IPS DF 4.7 (cell line): Measurements from ENCODE around the gene NLRC3.
A peak's percentile ranks its signal among the peaks of the same experiment; 100 is the strongest.

Experiments used
- DNase-seq: peaks from one replicate; pipeline ENCODE4 v3.0.0-alpha.2; 2013; ENCODE audit warnings: low spot score; ENCODE audit errors: extremely low read depth

The NLRC3 gene

GRCh38 chr16:3548859-3549258, 28.3 kb downstream of the NLRC3 start:
- DNase-seq, result no peak

DNA sequence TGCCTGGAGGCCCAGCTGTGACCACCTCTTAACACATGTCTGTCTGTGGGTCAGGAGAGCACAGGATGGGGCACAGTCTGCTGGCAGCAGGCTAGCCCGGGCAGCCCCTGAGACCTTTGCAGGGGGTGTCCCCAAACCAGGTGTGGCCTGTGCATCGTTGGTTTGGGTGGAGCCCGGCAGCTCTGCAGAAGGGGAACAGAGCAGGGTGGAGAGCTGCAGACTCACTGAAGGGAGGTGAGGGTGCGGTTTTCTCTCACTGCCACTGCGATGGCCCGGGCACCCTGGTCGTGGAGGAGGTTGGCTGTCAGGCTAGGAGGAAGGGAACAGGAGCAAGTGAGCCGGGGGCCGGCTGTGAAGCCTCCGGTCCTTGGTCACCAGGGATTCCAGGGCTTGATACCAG, 28.8 kb downstream of the NLRC3 start:
- DNase-seq, result no peak

DNA sequence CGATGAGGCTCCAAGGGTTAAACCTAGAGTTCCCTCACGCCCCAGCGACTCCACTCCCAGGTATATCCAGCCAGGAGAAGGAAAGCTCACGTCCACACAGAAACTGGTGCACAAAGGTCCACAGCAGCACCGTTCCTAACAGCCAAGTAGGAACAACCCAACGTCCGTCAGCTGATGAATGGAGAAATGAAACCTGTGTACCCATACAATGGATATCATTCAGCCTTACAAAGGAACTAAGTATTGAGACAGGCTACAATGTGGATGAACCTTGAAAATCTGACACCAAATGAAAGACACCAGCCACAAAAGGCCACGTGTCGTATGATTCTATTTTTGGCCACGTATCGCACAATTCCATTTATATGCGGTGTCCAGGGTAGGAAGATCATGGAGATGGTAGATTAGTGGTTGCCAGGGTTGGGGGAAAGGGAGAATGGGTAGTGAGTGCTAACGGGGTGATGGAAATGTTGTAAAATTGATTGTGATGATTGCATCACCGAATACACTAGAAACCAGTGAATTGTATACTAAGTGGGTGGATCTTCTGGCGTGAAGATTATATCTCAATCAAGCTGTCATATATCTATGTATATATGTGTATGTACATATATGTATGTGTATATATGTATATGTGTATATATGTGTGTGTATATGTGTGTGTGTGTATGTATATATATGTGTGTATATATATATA, 30.1 kb downstream of the NLRC3 start:
- DNase-seq, result no peak

DNA sequence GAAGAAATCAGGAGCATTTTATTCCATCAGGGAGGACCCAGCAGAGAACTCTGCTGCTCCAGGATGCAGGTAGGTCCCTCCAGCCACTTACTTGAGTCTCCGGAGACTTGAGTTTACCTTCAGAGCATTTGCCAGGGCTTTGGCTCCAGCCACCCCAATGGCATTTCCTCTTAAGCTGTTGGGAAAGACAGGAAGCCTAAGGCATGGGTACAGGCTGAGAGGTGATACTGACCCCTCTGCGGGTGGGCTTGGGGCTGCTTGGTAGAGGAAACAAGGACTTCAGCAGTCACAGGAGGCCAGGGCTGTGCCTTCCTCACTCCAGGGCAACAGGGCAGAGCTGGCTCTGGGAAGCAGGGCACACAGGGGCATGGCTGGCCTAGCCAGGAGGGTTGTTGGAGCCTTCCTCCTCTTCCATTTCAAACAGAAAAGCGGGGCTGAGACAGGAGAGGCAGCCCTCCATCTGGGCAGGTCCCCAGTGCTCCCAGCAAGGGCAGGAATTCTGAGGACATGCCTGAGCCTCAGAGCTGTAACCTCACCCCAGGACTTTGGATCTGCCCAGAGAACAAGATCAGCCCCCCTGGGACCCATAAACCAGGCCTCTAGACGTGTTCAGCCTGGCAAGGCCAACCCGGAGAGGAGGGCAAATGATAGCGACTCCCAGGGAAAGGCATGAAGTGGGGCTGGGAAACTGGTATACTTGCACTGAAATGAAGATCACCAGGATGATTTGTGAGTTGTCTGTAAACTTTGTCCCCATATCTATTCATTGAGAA, 34.4 kb downstream of the NLRC3 start:
- no peak for DNase-seq

DNA sequence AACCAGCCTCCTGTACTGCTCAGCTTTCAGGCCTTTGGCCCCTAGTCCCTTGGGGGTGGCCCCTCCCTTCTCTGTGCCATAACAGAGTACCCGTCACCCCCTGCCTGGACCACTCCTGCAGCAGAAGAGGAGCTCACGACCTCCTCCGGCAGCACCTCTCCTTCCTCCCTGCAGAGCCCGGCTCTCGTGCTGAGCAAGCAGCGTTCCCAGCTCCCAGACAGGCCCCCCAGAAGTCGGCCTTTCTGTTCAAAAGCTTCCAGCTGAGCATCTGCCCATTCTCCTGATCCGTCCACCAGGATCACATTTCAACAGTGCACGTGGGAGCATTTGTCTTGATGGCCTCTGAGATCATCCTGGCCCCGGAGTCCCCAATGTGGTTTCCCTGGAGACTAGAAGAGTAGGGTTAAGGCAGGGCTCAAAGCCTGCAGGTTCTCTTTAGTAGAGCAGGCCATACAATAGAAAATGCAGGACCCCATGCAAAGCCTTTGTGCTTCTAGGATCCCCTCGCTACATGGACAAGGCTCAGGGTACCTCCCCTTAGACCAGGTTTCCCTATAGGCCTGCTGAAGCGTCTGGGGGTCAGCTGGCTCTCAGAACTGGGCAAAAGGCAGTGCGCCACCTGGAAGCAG, 35.6 kb downstream of the NLRC3 start:
- DNase-seq, result no peak

GRCh38 chr16:3538222-3538621, 39.0 kb downstream of the NLRC3 start:
- no peak for DNase-seq

DNA sequence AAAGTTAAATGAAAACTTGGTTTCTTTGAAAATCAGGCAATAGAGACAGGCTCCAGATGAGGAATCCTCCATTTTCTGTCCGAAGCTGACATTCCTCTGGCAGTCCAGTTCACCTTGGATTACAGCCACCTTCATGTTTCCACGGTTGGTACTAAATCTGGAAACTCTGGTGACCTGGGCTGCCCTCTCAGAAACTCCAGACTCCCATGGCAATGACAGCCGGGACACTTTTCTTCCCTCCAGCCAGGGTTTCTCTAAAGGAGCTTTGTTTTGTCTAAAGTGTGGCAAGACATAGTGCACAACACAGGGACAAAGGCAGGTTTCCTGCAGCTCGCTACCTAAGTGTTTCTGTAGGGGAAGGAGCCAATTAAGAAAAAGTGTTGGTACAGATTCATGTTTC, 40.4 kb downstream of the NLRC3 start:
- DNase-seq, result no peak

GRCh38 chr16:3536271-3536731, 40.9 kb downstream of the NLRC3 start:
- DNase-seq, result no peak

DNA sequence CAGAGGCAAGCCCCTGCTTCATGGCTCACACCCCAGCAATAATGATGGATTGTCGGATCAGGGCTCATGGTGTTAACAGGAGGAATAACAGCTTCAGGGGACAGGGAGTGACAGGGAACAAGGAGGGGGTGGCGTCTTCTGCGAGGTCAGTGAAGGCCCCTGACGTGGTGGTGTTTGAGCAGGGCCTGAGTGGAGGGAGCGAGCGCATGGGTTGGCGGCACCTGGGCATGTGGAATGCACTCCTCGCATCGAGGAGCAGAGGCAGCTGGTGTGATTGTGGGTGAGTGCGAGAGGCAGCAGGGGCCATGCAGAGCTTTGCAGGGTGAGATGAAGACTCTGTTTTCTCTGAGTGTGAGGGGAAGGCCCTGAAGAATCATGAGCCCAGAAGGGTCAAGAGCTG, 43.1 kb downstream of the NLRC3 start:
- DNase-seq, result no peak

GRCh38 chr16:3532741-3533140, 44.5 kb downstream of the NLRC3 start:
- no peak for DNase-seq

- DNase-seq, result no peak
Observed at GRCh38 chr16:3530371-3530914, 46.8 kb downstream of the NLRC3 start.

DNA sequence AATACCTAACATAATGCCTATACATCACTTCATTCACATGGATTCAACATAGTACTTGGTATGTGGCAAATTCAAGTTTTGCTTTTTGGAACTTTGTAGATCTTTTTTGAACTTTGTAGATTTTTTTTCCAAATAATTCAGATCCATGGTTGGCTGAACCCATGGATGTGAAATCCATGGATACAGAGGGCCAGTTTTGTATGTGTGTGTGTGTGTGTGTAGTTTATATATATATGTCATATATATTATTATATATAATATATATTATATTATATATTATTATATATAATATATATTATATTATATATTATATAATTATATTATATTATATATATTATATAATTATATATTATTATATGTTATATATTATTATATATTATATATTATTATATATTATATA, 48.0 kb downstream of the NLRC3 start:
- DNase-seq, result no peak

DNA sequence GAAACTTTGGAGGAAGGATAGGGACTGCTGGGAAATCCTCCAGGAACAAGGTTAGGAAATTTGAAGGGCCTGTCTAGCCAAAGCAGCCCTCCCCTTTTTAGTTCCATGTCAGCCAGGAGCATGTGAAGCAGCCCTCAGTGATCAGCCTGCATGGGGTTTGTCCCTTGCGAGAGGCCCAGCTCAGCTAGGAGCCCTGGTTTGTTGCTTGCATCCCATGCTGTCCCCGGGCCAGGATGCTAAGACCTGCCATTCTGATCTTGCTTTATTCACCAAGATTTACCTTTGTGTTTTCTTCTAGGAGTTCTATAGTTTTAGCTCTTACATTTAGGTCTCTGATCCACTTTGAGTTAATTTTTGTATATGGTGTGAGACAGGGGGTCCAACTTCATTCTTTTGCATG, 48.8 kb downstream of the NLRC3 start:
- no peak for DNase-seq

GRCh38 chr16:3527216-3527829, 49.9 kb downstream of the NLRC3 start:
- peak; percentile 28 for DNase-seq

- no peak for DNase-seq
Observed at GRCh38 chr16:3525951-3526350, 51.3 kb downstream of the NLRC3 start.

DNA sequence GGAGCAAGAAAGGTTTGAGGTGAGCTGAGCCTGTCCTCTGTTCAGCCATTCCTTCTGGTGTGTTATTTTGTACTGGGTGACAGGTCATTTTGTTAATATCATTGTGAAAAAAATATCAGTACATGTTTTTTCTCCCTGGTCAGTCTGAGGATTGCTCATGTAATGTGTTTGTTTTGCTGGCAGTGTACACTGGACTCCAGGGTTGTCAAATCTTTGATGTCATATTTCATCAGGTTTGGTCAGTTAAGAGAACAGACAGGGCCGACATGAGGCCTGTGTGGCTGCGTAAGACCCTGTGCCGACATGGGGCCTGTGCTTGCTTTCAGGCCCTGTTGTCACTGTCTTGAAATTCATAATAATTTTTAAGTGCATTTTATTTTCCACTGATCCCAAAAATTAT, 53.9 kb downstream of the NLRC3 start:
- no peak for DNase-seq

GRCh38 chr16:3520841-3521240, 56.4 kb downstream of the NLRC3 start:
- no peak for DNase-seq

GRCh38 chr16:3520413-3520812, 56.8 kb downstream of the NLRC3 start:
- no peak for DNase-seq

DNA sequence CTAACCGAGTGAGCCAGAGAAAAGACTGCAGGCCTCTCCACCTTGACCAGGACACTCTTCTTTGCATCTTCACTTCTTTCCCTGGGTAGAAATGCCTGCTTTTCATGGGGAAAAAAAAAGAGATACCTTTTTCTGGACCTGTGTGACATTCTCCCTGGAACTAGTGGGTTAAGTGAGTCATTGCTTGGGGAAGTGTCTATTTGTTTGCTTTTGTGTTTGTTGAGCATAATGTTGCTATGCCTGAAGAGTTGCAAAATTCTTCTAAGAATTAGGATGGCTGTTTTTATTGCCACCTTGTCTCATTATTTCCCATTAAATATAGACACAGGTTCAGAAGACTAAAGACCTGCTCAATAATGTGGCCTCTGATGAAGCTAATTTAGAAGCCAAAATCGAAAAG, 57.6 kb downstream of the NLRC3 start:
- DNase-seq, result no peak

DNA sequence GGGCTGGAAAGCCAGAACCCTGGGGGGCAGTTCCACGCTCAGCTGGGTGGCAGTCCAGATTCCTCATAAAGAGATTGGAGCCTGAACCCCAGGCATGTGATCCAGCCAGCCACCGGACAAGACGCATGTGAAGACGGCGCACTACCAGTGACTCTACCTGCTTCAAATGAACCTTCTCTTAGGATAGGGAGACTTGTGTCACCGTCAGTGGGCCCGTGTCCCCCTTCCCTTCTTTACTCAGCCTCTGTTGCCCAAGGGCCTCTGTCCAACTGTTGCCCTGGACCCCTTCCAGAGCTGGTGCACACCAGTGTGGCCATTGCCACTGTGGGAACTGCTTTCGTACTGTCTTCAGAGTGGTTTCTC, 58.2 kb downstream of the NLRC3 start:
- DNase-seq, result no peak

DNA sequence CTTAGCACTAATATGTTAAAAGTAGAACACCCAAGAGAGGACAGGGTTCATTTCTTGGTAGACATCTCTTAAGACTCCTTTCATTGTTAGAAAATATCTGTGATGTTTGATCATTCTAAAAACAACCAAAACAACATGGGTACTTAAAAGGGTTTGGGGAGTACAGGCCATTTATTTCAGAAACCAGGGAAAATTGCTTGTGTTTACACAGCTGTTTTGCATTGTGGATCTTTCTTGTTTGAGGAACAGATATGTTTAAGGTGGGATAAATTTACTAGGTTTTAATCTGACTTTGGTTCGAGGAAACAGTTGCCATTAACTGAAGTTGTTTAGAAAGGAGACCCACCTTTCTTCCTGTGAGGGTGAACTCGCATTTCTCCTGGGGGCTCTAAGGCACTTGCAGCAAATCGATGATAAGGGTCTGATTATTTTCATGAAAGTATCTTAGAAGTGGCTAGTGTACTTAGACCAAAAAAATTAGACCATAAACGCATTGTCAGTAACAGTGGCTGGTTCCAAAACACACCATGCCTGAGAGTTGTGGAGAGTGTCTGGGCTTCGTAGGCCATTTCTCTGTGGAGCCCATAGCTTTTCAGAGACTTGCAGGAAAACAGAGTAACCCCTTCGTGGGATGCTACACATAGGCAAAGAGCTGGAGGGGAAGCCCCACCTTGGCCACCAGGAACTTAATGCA, 58.8 kb downstream of the NLRC3 start:
- DNase-seq, result no peak
